Measurements from ENCODE around the gene GID8. TPM values are rescaled to one million over a fixed set of nuclear protein-coding genes. Genes with fewer than 3 reads are reported as not detected.
"Not testable (repeated sequence)": the region's sequence is repeated elsewhere in the genome, so short reads cannot be mapped to it uniquely, and the experiment has no call there.

The GID8 gene
- total RNA-seq, 1 donor: 31.9 TPM

GRCh38 chr20:62910777-62911497, 27.0 kb upstream of the GID8 start:
- H3K4me1 ChIP-seq (ENCODE audit: insufficient read depth, low read length): peaks cover 19% of the 10 kb centered on the region
- no peaks in the 10 kb centered on the region for H3K9me3 ChIP-seq (ENCODE audit: low read depth, low read length)
- no peaks in the 10 kb centered on the region for H3K27me3 ChIP-seq (ENCODE audit: insufficient read depth, low read length)
- H3K4me3 ChIP-seq (ENCODE audit: low read length): no peak overlapping the region

GRCh38 chr20:62911701-62912280, 26.2 kb upstream of the GID8 start:
- H3K9me3 ChIP-seq (ENCODE audit: low read depth, low read length): no peaks in the 10 kb centered on the region
- H3K4me3 ChIP-seq (ENCODE audit: low read length): no peak overlapping the region
- no peaks in the 10 kb centered on the region for H3K27me3 ChIP-seq (ENCODE audit: insufficient read depth, low read length)
- H3K4me1 ChIP-seq (ENCODE audit: insufficient read depth, low read length): peaks cover 27% of the 10 kb centered on the region

DNA sequence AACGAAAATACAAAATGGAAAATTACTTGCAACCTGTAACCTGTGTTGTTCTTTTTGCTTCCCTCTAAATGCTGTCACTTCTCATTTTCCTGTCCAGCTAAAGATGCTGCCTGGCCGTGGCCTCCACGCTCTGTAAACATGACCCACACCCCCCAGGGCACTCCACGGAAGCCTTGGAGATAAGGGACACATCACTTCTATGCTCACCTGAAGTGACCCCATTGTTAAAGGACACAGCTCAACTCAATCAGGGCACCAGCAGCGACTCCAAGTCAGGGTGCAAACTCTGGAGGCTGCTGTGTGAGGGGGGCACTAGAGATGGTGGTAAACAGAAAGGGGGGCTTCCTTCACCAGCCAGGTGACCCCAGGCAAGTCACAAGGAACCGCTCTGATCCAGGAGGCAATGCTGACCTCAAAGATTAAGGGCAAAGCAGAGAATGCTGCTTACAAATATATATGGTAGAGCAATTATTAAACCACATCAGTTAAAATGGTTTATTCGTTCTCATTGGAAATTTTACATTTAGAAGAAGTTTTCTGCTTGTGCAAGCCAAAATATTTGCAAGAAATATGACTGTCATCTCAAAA, 24.8 kb upstream of the GID8 start:
- Histone ChIP-seq H3K9me3 (ENCODE audit: low read depth, low read length) (no peaks in the 10 kb centered on the region), H3K27me3 (ENCODE audit: insufficient read depth, low read length) (no peaks in the 10 kb centered on the region), H3K4me1 (ENCODE audit: insufficient read depth, low read length) (peaks cover 40% of the 10 kb centered on the region), H3K4me3 (ENCODE audit: low read length) (no peak overlapping the region)

DNA sequence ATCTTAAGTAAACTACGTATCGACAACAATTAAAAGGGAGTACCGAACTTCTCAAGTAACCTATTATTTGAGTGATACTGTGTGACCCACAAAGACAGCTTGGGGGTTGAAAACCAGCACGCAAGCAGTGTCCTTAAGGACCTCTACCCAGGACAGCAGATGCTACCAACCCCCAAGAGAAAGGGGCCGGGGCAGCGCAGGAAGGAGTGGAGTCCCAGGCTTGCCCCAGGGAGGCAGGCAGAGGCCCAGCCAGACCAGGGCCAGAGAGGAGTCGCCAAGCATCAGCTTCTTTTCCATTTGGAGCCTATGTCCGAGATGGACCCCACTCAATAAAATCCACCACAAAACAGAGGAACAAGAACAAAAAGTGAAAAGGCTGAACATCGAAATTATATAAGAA, 23.5 kb upstream of the GID8 start:
- Histone ChIP-seq H3K4me3 (ENCODE audit: low read length) (no peak overlapping the region), H3K4me1 (ENCODE audit: insufficient read depth, low read length) (peaks cover 53% of the 10 kb centered on the region), H3K9me3 (ENCODE audit: low read depth, low read length) (no peaks in the 10 kb centered on the region), H3K27me3 (ENCODE audit: insufficient read depth, low read length) (no peaks in the 10 kb centered on the region)

GRCh38 chr20:62914970-62915457, 22.9 kb upstream of the GID8 start:
- H3K4me1 ChIP-seq (ENCODE audit: insufficient read depth, low read length): peaks cover 59% of the 10 kb centered on the region
- H3K4me3 ChIP-seq (ENCODE audit: low read length): no peak overlapping the region
- H3K9me3 ChIP-seq (ENCODE audit: low read depth, low read length): no peaks in the 10 kb centered on the region
- H3K27me3 ChIP-seq (ENCODE audit: insufficient read depth, low read length): no peaks in the 10 kb centered on the region

DNA sequence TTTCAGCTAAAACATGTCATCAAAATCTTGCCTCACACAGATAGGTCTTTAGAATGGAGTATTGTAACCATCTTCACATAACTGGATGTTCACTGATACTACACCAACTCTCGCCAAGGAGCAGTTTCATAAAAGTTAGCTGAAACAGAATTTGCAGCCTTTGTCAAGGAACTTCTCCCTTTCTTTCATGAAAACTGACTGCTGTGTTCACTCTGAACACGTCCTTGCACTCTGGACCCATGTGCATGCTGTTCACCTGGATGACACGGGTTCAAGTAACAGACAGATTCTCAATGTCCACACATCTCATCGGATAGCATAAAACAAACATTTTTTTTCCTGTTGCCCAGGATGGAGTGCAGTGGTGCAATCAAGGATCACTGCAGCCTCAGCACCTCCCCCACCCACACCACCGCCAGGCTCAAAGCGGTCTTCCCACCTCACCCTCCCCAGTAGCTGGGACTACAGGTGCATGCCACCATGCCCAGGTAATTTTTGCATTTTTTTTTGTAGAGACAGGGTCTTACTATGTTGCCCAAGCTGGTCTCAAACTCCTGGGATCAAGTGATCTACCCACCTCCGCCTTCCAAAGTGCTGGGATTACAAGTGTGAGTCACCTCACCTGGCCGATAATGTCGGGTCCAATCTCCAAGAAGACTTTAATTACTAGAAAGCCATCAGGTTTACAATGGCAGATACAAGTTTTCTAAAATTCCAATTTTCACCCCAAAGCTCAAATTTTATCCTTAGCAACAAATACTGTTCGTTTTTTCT, 21.1 kb upstream of the GID8 start:
- no peak overlapping the region for H3K4me3 ChIP-seq (ENCODE audit: low read length)
- no peaks in the 10 kb centered on the region for H3K27me3 ChIP-seq (ENCODE audit: insufficient read depth, low read length)
- peaks cover 76% of the 10 kb centered on the region for H3K4me1 ChIP-seq (ENCODE audit: insufficient read depth, low read length)
- no peaks in the 10 kb centered on the region for H3K9me3 ChIP-seq (ENCODE audit: low read depth, low read length)

GRCh38 chr20:62917720-62918119, 20.2 kb upstream of the GID8 start:
- Histone ChIP-seq H3K27me3 (ENCODE audit: insufficient read depth, low read length) (no peaks in the 10 kb centered on the region), H3K4me3 (ENCODE audit: low read length) (no peak overlapping the region), H3K4me1 (ENCODE audit: insufficient read depth, low read length) (peaks cover 83% of the 10 kb centered on the region), H3K9me3 (ENCODE audit: low read depth, low read length) (no peaks in the 10 kb centered on the region)

DNA sequence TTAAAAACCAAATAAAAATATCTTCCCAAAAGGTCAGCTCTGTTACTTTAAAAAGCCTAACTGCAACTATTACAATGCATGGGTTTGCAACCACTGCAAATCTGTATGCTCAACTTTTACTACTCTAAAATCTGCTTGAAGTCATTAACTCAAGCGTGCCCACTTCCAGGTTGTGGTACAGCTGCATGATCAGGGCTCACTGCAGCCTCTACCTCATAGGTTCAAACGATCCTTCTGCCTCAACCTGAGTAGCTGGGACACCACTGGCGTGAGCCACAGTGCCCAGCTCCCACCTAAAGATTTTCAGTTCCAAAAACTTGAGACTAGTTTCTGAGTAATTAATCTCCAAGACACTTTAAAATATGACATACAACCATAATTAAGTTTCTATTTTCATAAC, 19.8 kb upstream of the GID8 start:
- peaks cover 87% of the 10 kb centered on the region for H3K4me1 ChIP-seq (ENCODE audit: insufficient read depth, low read length)
- no peaks in the 10 kb centered on the region for H3K9me3 ChIP-seq (ENCODE audit: low read depth, low read length)
- H3K4me3 ChIP-seq (ENCODE audit: low read length): no peak overlapping the region
- H3K27me3 ChIP-seq (ENCODE audit: insufficient read depth, low read length): no peaks in the 10 kb centered on the region

- Histone ChIP-seq H3K9me3 (ENCODE audit: low read depth, low read length) (no peaks in the 10 kb centered on the region), H3K4me1 (ENCODE audit: insufficient read depth, low read length) (peaks cover 85% of the 10 kb centered on the region), H3K27me3 (ENCODE audit: insufficient read depth, low read length) (no peaks in the 10 kb centered on the region), H3K4me3 (ENCODE audit: low read length) (no peak overlapping the region)
Observed at GRCh38 chr20:62918831-62919230, 19.1 kb upstream of the GID8 start.

DNA sequence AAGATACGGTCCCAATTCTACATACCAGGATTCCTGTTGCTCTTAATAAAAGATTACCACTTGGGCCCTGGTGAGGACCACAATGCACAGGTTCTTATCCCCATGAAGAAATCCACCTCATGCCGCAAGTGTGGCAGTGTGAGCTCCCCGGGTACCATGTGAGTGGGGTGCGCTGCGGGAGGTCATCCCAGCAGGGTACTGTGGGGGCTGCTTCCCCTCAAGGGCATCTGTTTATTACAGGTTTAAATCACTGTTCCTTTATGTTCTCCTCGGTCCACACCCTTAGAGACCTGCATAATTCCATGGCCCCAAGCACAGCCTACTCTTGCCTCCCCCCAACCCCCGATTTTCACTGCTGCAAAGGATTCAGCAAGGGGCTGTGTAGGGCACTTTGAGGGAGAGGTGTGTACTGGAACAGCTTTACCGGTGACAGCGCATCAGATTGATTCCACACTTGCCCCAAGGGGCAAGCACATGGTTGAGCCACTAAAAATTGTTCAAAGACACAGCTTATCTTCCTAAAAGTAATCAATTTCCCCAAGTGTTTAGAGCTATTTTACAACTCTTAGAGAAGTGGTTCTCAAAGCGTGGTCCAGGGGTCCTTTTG, 17.8 kb upstream of the GID8 start:
- peaks cover 90% of the 10 kb centered on the region for H3K4me1 ChIP-seq (ENCODE audit: insufficient read depth, low read length)
- H3K9me3 ChIP-seq (ENCODE audit: low read depth, low read length): no peaks in the 10 kb centered on the region
- no peaks in the 10 kb centered on the region for H3K27me3 ChIP-seq (ENCODE audit: insufficient read depth, low read length)
- H3K4me3 ChIP-seq (ENCODE audit: low read length): no peak overlapping the region

DNA sequence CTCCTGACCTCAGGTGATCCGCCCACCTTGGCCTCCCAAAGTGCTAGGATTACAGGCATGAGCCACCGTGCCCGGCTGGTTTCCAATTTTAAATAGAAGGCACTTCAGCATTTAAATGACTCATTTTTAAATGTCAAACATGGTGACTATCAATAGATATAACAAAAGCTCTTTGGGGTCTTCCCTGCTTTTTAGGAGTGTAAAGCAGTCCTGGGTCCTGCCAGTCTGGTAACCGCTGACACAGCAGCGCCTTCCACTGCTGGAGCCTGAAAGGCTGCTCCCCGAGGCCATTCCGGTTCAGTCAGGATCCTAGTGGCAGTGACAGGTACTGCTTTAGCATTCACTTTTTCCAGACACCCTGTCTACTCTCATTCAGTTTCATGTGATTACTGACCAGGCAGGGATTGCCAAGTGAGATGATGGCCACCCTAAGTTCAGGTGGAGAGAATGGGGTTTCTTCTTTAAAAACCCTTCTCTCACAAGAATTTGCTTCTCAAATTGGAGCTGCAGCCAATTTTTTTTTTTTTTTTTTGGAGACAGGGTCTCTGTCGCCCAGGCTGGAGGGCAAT, 16.7 kb upstream of the GID8 start:
- H3K4me3 ChIP-seq (ENCODE audit: low read length): no peak overlapping the region
- H3K27me3 ChIP-seq (ENCODE audit: insufficient read depth, low read length): no peaks in the 10 kb centered on the region
- H3K9me3 ChIP-seq (ENCODE audit: low read depth, low read length): no peaks in the 10 kb centered on the region
- H3K4me1 ChIP-seq (ENCODE audit: insufficient read depth, low read length): peaks cover 85% of the 10 kb centered on the region

- Histone ChIP-seq H3K9me3 (ENCODE audit: low read depth, low read length) (no peaks in the 10 kb centered on the region), H3K4me1 (ENCODE audit: insufficient read depth, low read length) (peaks cover 83% of the 10 kb centered on the region), H3K27me3 (ENCODE audit: insufficient read depth, low read length) (no peaks in the 10 kb centered on the region), H3K4me3 (ENCODE audit: low read length) (no peak overlapping the region)
Observed at GRCh38 chr20:62922451-62922921, 15.5 kb upstream of the GID8 start.

DNA sequence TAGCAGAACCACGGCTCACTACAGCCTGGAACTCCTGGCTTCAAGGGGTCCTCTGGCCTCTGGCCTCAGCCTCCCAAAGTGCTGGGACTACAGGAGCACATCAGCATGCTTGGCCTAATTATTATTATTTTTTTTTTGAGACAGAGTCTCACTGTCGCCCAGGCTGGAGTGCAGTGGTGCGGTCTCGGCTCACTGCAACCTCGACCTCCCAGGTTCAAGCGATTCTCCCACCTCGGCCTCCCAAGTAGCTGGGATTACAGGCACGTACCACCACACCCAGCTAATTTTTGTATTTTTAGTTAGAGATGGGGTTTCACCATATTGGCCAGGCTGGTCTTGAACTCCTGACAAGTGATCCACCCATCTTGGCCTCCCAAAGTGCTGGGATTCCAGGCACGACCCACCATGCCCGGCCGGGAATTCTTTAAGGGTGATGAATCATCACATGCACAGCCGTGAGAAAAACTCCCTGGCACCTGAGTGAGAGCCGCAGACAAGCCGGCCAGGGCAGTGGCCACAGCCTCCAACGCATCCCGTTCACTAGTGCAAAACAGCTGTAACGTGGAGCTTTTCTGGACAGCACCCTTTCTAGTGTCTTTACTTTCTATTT, 14.8 kb upstream of the GID8 start:
- H3K4me3 ChIP-seq (ENCODE audit: low read length); H3K9me3 ChIP-seq (ENCODE audit: low read depth, low read length); H3K27me3 ChIP-seq (ENCODE audit: insufficient read depth, low read length): not testable (repeated sequence)
- peaks cover 83% of the 10 kb centered on the region for H3K4me1 ChIP-seq (ENCODE audit: insufficient read depth, low read length)

Measured in mononuclear cell (primary cell).